HPDE6-E6E7 (cell line): ENCODE results near the gene CACNG4.

ENCODE experiments used
- DNase-seq: peaks from one replicate; pipeline ENCODE4 v3.0.0; 2011; ENCODE audit warnings: missing footprints; ENCODE audit errors: extremely low spot score

The CACNG4 gene

DNA sequence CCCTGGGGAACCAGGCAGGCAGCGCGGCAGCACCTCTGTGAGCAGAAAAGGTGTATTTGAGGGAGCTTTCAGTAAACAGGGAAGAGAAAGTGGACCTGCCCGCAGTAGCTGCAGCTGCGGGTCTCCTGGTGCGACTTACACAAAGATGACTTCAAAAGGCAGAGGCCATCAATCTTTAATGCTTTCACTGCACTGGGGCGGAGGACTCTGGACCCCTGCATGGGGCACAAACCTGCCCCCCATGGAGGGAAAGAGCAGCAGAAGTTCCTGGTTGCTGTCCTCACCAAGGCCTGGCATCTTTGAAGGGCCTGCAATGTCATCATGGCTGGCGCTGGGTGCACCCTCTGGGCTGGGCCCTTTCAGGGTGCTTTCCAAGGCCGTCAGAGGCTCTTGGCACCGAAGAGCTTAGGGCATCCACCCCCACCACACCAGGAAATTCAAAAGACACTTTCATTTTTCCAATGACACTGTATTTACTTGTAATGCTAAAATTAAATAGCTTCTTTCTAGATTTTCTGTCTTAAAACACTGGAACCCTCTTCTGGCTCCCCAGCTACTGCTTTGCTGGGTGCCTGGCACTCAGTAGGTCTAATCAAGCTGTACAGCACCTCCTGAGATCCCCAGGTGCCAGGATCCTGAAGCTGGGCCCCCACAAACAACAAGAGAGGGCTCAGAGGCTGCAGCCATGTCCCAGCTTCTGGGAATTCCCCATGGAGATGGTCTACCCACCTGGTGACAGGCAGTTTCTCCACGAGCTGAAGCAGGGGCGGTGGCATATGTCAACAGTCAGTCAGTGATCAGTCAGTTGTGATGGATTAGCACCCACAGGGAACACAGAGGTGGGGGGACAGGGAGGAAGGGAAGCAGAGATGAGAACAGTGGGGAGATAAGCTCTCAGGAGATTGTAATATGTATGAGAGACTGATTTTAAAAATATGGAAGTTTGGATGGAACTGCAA is 77.7 kb downstream of the CACNG4 start:
- no peak for DNase-seq

GRCh38 chr17:67043283-67043682 is 78.8 kb downstream of the CACNG4 start:
- DNase-seq = no peak

- DNase-seq = no peak
Measured at GRCh38 chr17:67044016-67044772, 79.7 kb downstream of the CACNG4 start, which contains the start of gene CACNG1. CACNG1 (plus strand) TSS chr17:67044554; CDS start chr17:67044661, 107 bp downstream.

DNA sequence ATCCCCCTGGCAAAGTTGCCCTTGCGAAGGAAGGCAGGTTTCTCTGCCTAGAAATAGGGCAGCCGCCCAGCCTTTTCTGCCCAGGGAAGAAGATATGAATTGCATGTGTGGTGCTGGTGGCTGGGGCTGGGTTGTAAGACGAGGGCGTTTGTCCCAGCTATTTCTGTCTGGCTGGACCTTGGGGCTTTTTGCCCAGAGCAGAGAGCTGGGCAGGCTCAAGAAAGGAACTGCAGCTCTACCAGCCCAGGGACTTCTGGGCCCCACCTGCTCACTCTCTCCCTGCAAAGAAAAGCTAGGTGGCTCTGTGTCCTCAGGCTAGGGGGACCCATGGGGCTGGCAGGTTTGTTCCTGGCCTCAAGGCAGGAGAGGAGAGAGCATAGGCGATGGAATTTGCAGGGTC is 80.4 kb downstream of the CACNG4 start:
- DNase-seq = no peak

DNA sequence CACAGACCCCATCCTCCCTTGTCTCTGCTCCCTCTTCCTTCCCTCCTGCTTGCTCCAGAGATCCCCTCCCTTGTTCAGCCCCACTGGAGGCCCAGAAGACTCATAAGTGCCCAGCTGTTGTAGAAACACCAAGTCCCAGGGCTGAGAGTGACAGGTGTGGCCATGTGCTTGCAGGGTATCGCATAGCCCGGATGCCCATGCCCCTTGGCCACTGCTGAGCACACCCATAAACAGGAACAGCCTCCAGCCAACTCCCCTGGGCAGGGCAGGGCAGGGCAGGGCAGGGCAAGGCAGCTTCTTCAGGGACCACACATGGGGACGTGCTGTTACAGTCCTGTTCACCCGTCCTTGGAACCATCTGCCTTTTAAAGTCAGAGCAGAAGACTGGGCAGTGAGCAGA is 81.9 kb downstream of the CACNG4 start:
- DNase-seq = no peak

DNA sequence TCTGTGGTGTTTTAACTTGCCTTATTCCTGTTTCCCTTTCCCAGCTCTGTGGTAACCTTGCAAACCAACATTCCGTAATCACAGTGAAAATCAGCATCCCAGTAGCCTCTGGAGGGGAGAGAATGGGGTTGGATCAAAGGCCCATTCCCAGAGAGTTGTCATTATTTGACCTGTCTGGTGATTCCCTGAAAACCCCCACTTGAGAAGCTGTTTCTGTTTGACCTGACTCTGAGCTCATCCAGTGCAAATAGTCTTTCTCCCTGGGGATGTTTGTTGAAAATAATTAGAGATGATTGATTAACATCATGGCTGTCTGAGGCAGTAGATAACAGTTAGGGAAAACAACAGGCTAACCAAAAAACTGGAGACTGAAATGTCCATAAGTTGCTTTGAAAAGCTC is 82.9 kb downstream of the CACNG4 start:
- no peak for DNase-seq

GRCh38 chr17:67049025-67049739 is 84.7 kb downstream of the CACNG4 start:
- DNase-seq = no peak

GRCh38 chr17:67050066-67050465 is 85.6 kb downstream of the CACNG4 start:
- DNase-seq = no peak

DNA sequence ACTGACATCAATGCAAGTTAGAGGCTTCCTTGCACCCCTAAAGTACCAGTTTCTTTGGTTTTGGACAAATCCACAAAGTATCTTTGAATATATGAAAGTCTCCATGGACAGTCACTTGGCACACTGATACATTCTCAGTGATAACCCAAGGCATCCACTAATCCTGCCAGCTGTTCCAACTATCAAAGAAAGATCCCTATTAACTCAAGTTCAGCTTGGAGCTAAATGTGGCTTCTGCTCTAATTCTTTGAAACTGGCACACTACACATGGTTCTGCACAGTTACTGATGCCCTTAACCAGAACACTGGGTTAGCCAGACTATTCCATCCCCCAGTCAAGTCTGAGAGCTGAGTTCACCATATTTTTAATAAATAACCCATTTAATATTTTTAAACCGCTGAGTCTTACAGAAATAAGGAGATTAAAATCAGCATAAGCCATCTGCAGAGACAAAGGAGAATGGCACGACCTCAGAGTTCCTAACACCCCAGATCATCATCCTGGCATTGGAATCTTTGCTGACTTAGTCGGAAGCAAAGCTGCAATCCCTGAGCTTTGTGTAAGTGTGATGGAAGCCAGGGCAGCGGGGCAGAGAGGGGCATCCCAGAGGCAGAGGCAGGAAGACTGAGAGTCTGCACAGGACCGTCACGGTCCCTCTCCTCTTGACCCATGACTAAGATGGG is 86.1 kb downstream of the CACNG4 start:
- no peak for DNase-seq

DNA sequence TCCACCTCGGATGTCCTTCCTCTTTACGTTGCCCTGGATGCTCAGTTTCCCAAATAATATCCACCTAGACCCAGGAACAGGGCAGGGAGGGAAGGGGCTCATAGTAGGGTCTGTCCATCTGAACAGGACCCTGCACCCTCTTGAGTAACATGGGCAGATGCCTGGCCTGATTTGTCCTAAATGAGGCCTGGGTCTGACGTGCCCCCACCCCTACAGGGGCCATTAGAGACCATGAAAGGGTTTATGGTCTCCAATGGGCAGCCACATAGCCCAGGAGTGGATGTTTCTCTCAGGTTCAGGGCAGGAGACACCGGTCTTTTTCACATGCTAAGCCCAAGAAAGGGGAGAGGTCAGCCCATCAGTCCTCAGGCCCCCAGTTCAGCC is 86.6 kb downstream of the CACNG4 start:
- no peak for DNase-seq

DNA sequence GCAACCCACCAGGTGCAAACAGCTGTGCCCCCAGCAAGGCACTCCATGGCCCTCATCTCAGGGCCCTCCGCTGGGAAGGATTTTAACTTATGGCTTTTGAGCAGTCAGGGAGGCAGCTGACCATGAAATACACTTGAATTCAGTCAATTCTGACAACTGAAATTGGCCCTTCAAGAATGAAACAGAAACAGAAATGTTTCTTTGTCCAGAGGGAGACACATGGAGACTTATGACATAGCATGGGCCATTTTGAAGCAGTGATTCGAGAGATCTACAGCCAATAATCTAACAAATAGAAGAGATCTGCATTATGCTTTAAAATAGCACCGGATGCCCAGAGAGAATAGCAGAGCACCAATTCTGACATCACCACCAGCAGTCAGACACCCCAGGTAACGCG is 87.3 kb downstream of the CACNG4 start:
- DNase-seq = no peak

DNA sequence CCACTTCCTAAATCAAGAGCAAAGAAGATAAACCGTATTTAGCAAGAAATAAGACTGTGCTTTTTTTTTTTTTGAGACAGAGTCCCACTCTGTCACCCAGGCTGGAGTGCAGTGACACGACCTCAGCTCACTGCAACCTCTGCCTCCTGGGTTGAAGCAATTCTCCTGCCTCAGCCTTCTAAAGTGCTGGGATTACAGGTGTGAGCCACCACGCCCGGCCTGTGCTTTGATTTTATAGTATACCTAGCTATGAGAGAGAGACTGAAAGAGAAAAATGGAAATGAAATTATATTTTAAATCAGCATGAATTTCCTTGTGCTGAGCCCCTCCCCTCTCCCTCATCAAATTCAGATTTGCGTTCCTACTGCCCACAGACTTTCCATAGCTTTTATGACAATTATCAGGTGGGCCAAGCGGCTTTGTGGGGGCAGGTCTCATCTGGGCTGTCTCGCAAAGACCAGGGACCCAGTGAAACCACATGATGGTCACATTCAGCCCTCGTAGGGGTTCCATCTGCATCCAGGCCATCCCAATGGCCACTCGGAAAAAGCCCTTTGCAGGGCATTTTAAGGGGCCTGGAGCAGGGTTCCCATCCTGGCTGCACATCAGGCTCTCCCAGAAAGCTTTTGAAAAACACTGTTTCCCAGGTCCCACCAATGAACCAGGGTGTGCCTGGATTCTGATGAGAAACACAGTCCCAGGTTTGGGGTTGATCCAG is 88.4 kb downstream of the CACNG4 start:
- DNase-seq = no peak

DNA sequence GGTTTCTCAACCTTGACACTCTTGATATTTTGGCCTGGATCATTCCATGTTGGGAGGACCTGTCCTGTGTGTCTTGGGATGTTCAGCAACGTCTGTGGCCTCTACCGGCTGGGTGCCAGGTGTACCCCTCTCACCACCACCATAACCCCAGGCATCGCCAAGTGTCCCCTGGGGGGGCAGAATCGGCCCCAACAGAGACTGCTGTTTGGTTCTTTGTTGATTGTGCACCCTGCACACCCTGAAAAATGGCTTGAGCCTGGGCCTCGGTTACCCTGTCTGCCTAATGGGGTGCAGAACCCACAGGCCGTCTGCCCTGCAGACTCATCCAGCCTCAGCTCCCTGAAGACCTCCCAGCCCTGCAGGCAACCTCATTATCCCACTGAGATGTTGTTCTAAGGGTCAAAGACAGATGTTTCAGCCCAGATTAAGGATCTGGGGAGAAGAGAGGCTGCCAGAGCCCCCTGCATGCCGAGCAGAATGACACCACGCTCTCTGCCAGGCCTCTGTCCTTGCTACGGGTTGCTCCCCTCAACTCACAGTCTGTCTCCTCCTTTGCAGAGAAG is 89.0 kb downstream of the CACNG4 start:
- DNase-seq = no peak

- no peak for DNase-seq
Measured at GRCh38 chr17:67054011-67054591, 89.6 kb downstream of the CACNG4 start.

DNA sequence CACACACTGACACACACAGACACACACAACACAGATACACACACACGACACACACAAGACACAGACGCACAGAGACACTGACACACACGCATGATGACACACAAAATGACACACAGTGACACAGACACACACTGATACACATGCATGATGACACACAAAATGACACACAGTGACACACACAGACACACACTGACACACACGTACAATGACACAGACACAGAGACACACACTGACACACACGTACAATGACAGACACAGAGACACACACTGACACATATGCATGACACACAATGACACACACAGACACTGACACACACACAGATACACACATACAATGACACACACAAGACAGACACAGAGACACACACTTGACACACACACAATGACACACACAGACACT is 90.1 kb downstream of the CACNG4 start:
- no peak for DNase-seq

- DNase-seq = no peak
Measured at GRCh38 chr17:67055041-67055443, 90.5 kb downstream of the CACNG4 start.

- DNase-seq = no peak
Measured at GRCh38 chr17:67055811-67056745, 91.6 kb downstream of the CACNG4 start.

DNA sequence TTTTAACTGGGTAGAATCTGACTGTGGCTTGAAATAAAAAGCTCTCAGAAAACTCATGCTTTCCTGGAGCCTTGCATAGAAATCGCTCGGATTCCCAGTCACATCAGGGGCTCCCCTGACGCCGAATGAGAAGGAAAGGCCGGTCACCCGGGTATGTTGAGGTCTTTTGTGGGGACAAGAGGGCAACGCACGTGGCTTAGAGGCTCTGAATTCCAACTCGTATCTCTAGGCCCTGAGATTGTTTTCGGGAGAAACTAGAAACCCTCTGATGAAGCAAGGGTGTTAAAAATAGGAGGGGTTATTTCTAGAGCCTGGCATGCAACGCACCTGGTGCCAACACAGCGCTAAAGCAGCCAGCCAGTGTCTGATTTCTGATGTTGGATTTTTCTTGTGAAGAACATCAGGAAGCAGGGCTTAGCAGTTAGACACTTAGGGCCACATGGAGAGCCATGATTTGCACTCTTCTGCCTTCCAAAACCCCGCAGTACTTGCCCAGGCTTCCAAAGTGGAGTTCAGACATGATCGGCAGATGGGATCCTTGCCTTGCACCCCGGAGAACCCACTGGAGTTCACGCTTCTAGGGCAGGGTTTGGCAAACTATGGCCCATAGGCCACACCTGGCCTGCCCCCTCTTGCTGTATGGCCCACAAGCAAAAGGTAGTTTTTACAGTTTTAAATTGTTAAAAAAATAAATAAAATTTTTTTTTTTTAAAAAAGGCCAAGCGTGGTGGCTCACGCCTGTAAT is 92.4 kb downstream of the CACNG4 start:
- no peak for DNase-seq
